Activated T-helper 1 cell treated with anti-CD3 and anti-CD28 coated beads, Interleukin-12 subunit alpha, Interleukin-12 subunit beta, Interleukin-2, Interleukin-4 antibody, amounts not matched to agents 30 ng/mL and 10 ng/mL and 1 ng/mL, durations not matched to agents 14 hours and 24 hours and 36 hours (primary cell): ENCODE data around the gene FDX1. TPM values are rescaled to one million over a fixed set of nuclear protein-coding genes. Genes with fewer than 3 reads are reported as not detected.

Experiments used
- DNase-seq: peaks from one replicate; pipeline ENCODE4 v3.0.0; 2021; ENCODE audit warnings: low spot score
- H3K27ac Mint-ChIP-seq: one replicate; pipeline ENCODE4 v1.8.0; 2021; ENCODE audit warnings: mild to moderate bottlenecking, mixed read lengths
- H3K27me3 Mint-ChIP-seq: one replicate; pipeline ENCODE4 v1.8.0; 2022; ENCODE audit warnings: mild to moderate bottlenecking, moderate library complexity, mixed read lengths; ENCODE audit not compliant: insufficient read depth
- H3K36me3 Mint-ChIP-seq: one replicate; pipeline ENCODE4 v1.8.0; 2021; ENCODE audit warnings: low read depth, mixed read lengths
- H3K4me1 Mint-ChIP-seq: one replicate; pipeline ENCODE4 v1.8.0; 2021; ENCODE audit warnings: low read depth, mixed read lengths
- H3K4me3 Mint-ChIP-seq: one replicate; pipeline ENCODE4 v1.8.0; 2021; ENCODE audit warnings: mild to moderate bottlenecking, moderate library complexity, mixed read lengths
- H3K9me3 Mint-ChIP-seq: one replicate; pipeline ENCODE4 v1.8.0; 2021; ENCODE audit warnings: mixed read lengths
- intact Hi-C: fragments of 100-400 bp; cut with micrococcal nuclease; formaldehyde crosslinking; loops from one replicate; pipeline ENCODE4 v1.15.1; 2024
- total RNA-seq: library from RNA; stranded (reverse); gene quantifications from 2 replicates; pipeline ENCODE4 v1.2.3, GENCODE V29; 2022

The FDX1 gene
- total RNA-seq, 1 donor from 2014 or later = 14.2 TPM

GRCh38 chr11:110454609-110455008 is 24.9 kb downstream of the FDX1 start:
- Mint-ChIP-seq H3K36me3 (peaks cover 31% of the 10 kb centered on the region), H3K4me1 (peaks cover 52% of the 10 kb centered on the region), H3K4me3 (no peak overlapping the region), H3K27me3 (no peaks in the 10 kb centered on the region), H3K27ac (no peak overlapping the region), H3K9me3 (no peaks in the 10 kb centered on the region)
- intact Hi-C loops = loop anchor here (1.0 to 10.0 kb wide), 8 partner anchors 73 to 1480 kb away; partner anchors contain the start of genes ARHGAP20 and DIXDC1
- no peak for DNase-seq

- peak overlapping the region; percentile 36 for H3K27ac Mint-ChIP-seq
- no peaks in the 10 kb centered on the region for H3K27me3 Mint-ChIP-seq
- intact Hi-C loops = loop anchor here (10.0 kb wide), 3 partner anchors 959 to 1479 kb away; partner anchors contain the start of gene DIXDC1
- DNase-seq = peak; percentile 16
- H3K36me3 Mint-ChIP-seq = peaks cover 41% of the 10 kb centered on the region
- H3K9me3 Mint-ChIP-seq = no peaks in the 10 kb centered on the region
- H3K4me3 Mint-ChIP-seq = peak overlapping the region; percentile 31
- H3K4me1 Mint-ChIP-seq = peaks cover 52% of the 10 kb centered on the region
Measured at GRCh38 chr11:110455718-110456117, 26.0 kb downstream of the FDX1 start.

GRCh38 chr11:110463153-110463552 is 33.4 kb downstream of the FDX1 start:
- H3K4me1 Mint-ChIP-seq = no peaks in the 10 kb centered on the region
- H3K36me3 Mint-ChIP-seq = peaks cover 31% of the 10 kb centered on the region
- intact Hi-C loops = loop anchor here (10.0 kb wide), 1 partner anchor 982 kb away; no protein-coding TSS in a partner anchor

GRCh38 chr11:110465231-110465630 is 35.5 kb downstream of the FDX1 start:
- Mint-ChIP-seq H3K27me3 (no peaks in the 10 kb centered on the region), H3K4me3 (no peak overlapping the region), H3K27ac (no peak overlapping the region), H3K4me1 (no peaks in the 10 kb centered on the region), H3K9me3 (no peaks in the 10 kb centered on the region), H3K36me3 (peaks cover 22% of the 10 kb centered on the region)
- no peak for DNase-seq
- intact Hi-C loops = loop anchor here (10.0 kb wide), 1 partner anchor 980 kb away; no protein-coding TSS in a partner anchor

More at GRCh38 chr11:110463153-110463552, 33.4 kb downstream of the FDX1 start:
- H3K4me3 Mint-ChIP-seq = no peak overlapping the region
- DNase-seq = no peak
- no peak overlapping the region for H3K27ac Mint-ChIP-seq
- no peaks in the 10 kb centered on the region for H3K27me3 Mint-ChIP-seq
- H3K9me3 Mint-ChIP-seq = no peaks in the 10 kb centered on the region

GRCh38 chr11:110467556-110467955 is 37.8 kb downstream of the FDX1 start:
- H3K27me3 Mint-ChIP-seq = no peaks in the 10 kb centered on the region
- H3K4me3 Mint-ChIP-seq = no peak overlapping the region
- H3K27ac Mint-ChIP-seq = no peak overlapping the region
- no peak for DNase-seq
- no peaks in the 10 kb centered on the region for H3K9me3 Mint-ChIP-seq
- H3K4me1 Mint-ChIP-seq = no peaks in the 10 kb centered on the region
- H3K36me3 Mint-ChIP-seq = peaks cover 12% of the 10 kb centered on the region
- intact Hi-C loops = loop anchor here (10.0 kb wide), 1 partner anchor 977 kb away; no protein-coding TSS in a partner anchor

- H3K27ac Mint-ChIP-seq = no peak overlapping the region
- DNase-seq = no peak
- no peaks in the 10 kb centered on the region for H3K9me3 Mint-ChIP-seq
- no peak overlapping the region for H3K4me3 Mint-ChIP-seq
- no peaks in the 10 kb centered on the region for H3K4me1 Mint-ChIP-seq
- intact Hi-C loops = loop anchor here (10.0 kb wide), 1 partner anchor 977 kb away; no protein-coding TSS in a partner anchor
- no peaks in the 10 kb centered on the region for H3K27me3 Mint-ChIP-seq
- H3K36me3 Mint-ChIP-seq = peaks cover 10% of the 10 kb centered on the region
Measured at GRCh38 chr11:110468121-110468520, 38.4 kb downstream of the FDX1 start.

GRCh38 chr11:110469127-110469526 is 39.4 kb downstream of the FDX1 start:
- intact Hi-C loops = loop anchor here (10.0 kb wide), 1 partner anchor 976 kb away; no protein-coding TSS in a partner anchor
- Mint-ChIP-seq H3K9me3 (no peaks in the 10 kb centered on the region), H3K27ac (no peak overlapping the region), H3K36me3 (peaks cover 7% of the 10 kb centered on the region), H3K27me3 (no peaks in the 10 kb centered on the region), H3K4me1 (no peaks in the 10 kb centered on the region), H3K4me3 (no peak overlapping the region)
- no peak for DNase-seq

- no peak for DNase-seq
- no peaks in the 10 kb centered on the region for H3K9me3 Mint-ChIP-seq
- intact Hi-C loops = no loop called here
- no peak overlapping the region for H3K27ac Mint-ChIP-seq
- H3K4me3 Mint-ChIP-seq = no peak overlapping the region
- peaks cover 6% of the 10 kb centered on the region for H3K36me3 Mint-ChIP-seq
- no peaks in the 10 kb centered on the region for H3K4me1 Mint-ChIP-seq
- no peaks in the 10 kb centered on the region for H3K27me3 Mint-ChIP-seq
Measured at GRCh38 chr11:110470716-110471115, 41.0 kb downstream of the FDX1 start.

- Mint-ChIP-seq H3K4me3 (no peak overlapping the region), H3K36me3 (peaks cover 6% of the 10 kb centered on the region), H3K27me3 (no peaks in the 10 kb centered on the region), H3K9me3 (no peaks in the 10 kb centered on the region), H3K27ac (no peak overlapping the region), H3K4me1 (no peaks in the 10 kb centered on the region)
- intact Hi-C loops = no loop called here
- no peak for DNase-seq
Measured at GRCh38 chr11:110471371-110471770, 41.6 kb downstream of the FDX1 start.

GRCh38 chr11:110472858-110473257 is 43.1 kb downstream of the FDX1 start:
- H3K27me3 Mint-ChIP-seq = no peaks in the 10 kb centered on the region
- H3K27ac Mint-ChIP-seq = no peak overlapping the region
- H3K4me3 Mint-ChIP-seq = no peak overlapping the region
- no peaks in the 10 kb centered on the region for H3K9me3 Mint-ChIP-seq
- DNase-seq = no peak
- H3K36me3 Mint-ChIP-seq = peaks cover 3% of the 10 kb centered on the region
- H3K4me1 Mint-ChIP-seq = no peaks in the 10 kb centered on the region
- intact Hi-C loops = no loop called here

- intact Hi-C loops = no loop called here
- Mint-ChIP-seq H3K4me1 (no peaks in the 10 kb centered on the region), H3K4me3 (no peak overlapping the region), H3K9me3 (no peaks in the 10 kb centered on the region), H3K36me3 (peaks cover 1% of the 10 kb centered on the region), H3K27me3 (no peaks in the 10 kb centered on the region), H3K27ac (no peak overlapping the region)
- no peak for DNase-seq
Measured at GRCh38 chr11:110473706-110474105, 44.0 kb downstream of the FDX1 start.

- H3K27ac Mint-ChIP-seq = no peak overlapping the region
- H3K36me3 Mint-ChIP-seq = peaks cover 4% of the 10 kb centered on the region
- no peaks in the 10 kb centered on the region for H3K9me3 Mint-ChIP-seq
- intact Hi-C loops = no loop called here
- H3K4me3 Mint-ChIP-seq = no peak overlapping the region
- H3K4me1 Mint-ChIP-seq = peaks cover 5% of the 10 kb centered on the region
- no peak for DNase-seq
- no peaks in the 10 kb centered on the region for H3K27me3 Mint-ChIP-seq
Measured at GRCh38 chr11:110474578-110474977, 44.8 kb downstream of the FDX1 start.

- H3K4me1 Mint-ChIP-seq = peaks cover 5% of the 10 kb centered on the region
- DNase-seq = no peak
- intact Hi-C loops = no loop called here
- H3K27me3 Mint-ChIP-seq = no peaks in the 10 kb centered on the region
- H3K4me3 Mint-ChIP-seq = no peak overlapping the region
- H3K9me3 Mint-ChIP-seq = no peaks in the 10 kb centered on the region
- H3K36me3 Mint-ChIP-seq = peaks cover 4% of the 10 kb centered on the region
- H3K27ac Mint-ChIP-seq = no peak overlapping the region
Measured at GRCh38 chr11:110475671-110476070, 45.9 kb downstream of the FDX1 start.

- H3K27me3 Mint-ChIP-seq = peaks cover 2% of the 10 kb centered on the region
- H3K4me3 Mint-ChIP-seq = no peak overlapping the region
- H3K4me1 Mint-ChIP-seq = peaks cover 5% of the 10 kb centered on the region
- intact Hi-C loops = no loop called here
- peaks cover 3% of the 10 kb centered on the region for H3K36me3 Mint-ChIP-seq
- no peak for DNase-seq
- H3K27ac Mint-ChIP-seq = no peak overlapping the region
- H3K9me3 Mint-ChIP-seq = peaks cover 3% of the 10 kb centered on the region
Measured at GRCh38 chr11:110478410-110478809, 48.7 kb downstream of the FDX1 start.
